GM12892 (cell line): Measurements from ENCODE around the gene ATP13A2.

Experiments used
- POLR2A ChIP-seq: IDR thresholded peaks from 2 replicates; pipeline ENCODE4 v1.6.1; 2011; ENCODE audit warnings: low read depth, low read length, control low read depth
- POLR2AphosphoS5 ChIP-seq: IDR thresholded peaks from 2 replicates; pipeline ENCODE4 v1.6.1; 2011; ENCODE audit warnings: low read depth, low read length, control low read depth
- TAF1 ChIP-seq: IDR thresholded peaks from 2 replicates; pipeline ENCODE4 v1.6.1; 2011; ENCODE audit warnings: low read depth, mild to moderate bottlenecking, control low read depth, low read length, borderline replicate concordance

DNA sequence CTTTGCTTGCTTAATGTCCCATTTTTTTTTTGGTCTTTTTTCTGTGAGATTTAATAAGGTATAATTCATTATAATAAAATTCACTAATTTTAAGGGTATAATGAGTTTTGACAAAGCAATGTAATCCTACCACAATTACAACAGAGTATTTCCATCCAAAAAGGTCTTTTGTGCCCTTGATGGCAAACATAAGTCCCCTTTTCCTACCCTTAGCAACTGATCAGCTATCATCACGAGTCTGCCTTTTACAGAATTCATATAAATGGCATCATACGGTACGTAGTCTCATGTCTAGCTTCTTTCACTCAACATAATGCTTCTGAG is 34.6 kb upstream of the ATP13A2 start:
- TF ChIP-seq TAF1 (no peak), POLR2AphosphoS5 (no peak), POLR2A (no peak)
